KMS-11 (cell line): Measurements from ENCODE around the gene AGAP3.

ENCODE experiments used
- H2AFZ ChIP-seq: fragments of 200-600 bp; sonication (generic); 2 replicates; pipeline ENCODE4 v1.6.1; 2016; ENCODE audit warnings: antibody characterized with exemption, mixed run types, low read depth
- H3K27ac ChIP-seq: fragments of 200-600 bp; sonication (generic); 2 replicates; pipeline ENCODE4 v1.6.1; 2016; ENCODE audit warnings: mild to moderate bottlenecking, mixed run types
- H3K27me3 ChIP-seq: fragments of 200-600 bp; sonication (generic); 2 replicates; pipeline ENCODE4 v1.6.1; 2017; ENCODE audit warnings: mild to moderate bottlenecking, low read depth, mixed run types, moderate library complexity; ENCODE audit not compliant: insufficient read depth
- H3K36me3 ChIP-seq: fragments of 200-600 bp; sonication (generic); 2 replicates; pipeline ENCODE4 v1.6.1; 2017; ENCODE audit warnings: mild to moderate bottlenecking, mixed run types; ENCODE audit not compliant: insufficient read depth
- H3K4me1 ChIP-seq: fragments of 200-600 bp; sonication (generic); 2 replicates; pipeline ENCODE4 v1.6.1; 2016; ENCODE audit warnings: mild to moderate bottlenecking, low read depth, mixed run types; ENCODE audit not compliant: poor library complexity, severe bottlenecking
- H3K4me2 ChIP-seq: fragments of 200-600 bp; sonication (generic); 2 replicates; pipeline ENCODE4 v1.7.0; 2016; ENCODE audit warnings: mild to moderate bottlenecking, mixed run types
- H3K4me3 ChIP-seq: fragments of 200-600 bp; sonication (generic); IDR thresholded peaks from 2 replicates; pipeline ENCODE4 v1.6.1; 2017; ENCODE audit warnings: low read depth, low read length, mixed read lengths; ENCODE audit not compliant: insufficient read depth
- H3K79me2 ChIP-seq: fragments of 200-600 bp; sonication (generic); 2 replicates; pipeline ENCODE4 v1.6.1; 2016; ENCODE audit warnings: low read depth, mixed run types; ENCODE audit not compliant: insufficient read depth
- H3K9ac ChIP-seq: fragments of 200-600 bp; sonication (generic); 2 replicates; pipeline ENCODE4 v1.6.1; 2016; ENCODE audit warnings: mild to moderate bottlenecking, mixed run types
- H4K20me1 ChIP-seq: fragments of 200-600 bp; sonication (generic); 2 replicates; pipeline ENCODE4 v1.6.1; 2016; ENCODE audit warnings: mild to moderate bottlenecking, mixed run types; ENCODE audit not compliant: insufficient read depth
- CTCF ChIP-seq: fragments of 200-600 bp; sonication (generic); conservative IDR thresholded peaks from 2 replicates; pipeline ENCODE4 v1.6.1; 2017; ENCODE audit warnings: low read depth, mild to moderate bottlenecking, antibody characterized with exemption, low read length, moderate library complexity, mixed read lengths

The AGAP3 gene

GRCh38 chr7:151099486-151100211, 13.4 kb downstream of the AGAP3 start:
- H3K4me2 ChIP-seq, result no peak overlapping the region
- H3K27ac ChIP-seq, result no peak overlapping the region
- no peaks in the 10 kb centered on the region for H3K4me1 ChIP-seq
- no peak overlapping the region for H3K9ac ChIP-seq
- TF ChIP-seq CTCF, result no peak
- H4K20me1 ChIP-seq, result peaks cover 18% of the 10 kb centered on the region
- no peak overlapping the region for H2AFZ ChIP-seq
- H3K27me3 ChIP-seq, result no peaks in the 10 kb centered on the region
- H3K4me3 ChIP-seq, result no peak overlapping the region
- no peaks in the 10 kb centered on the region for H3K36me3 ChIP-seq
- H3K79me2 ChIP-seq, result peaks cover 81% of the 10 kb centered on the region

GRCh38 chr7:151100921-151101320, 14.6 kb downstream of the AGAP3 start:
- H3K36me3 ChIP-seq, result no peaks in the 10 kb centered on the region; the same call in 1 of the 2 replicates
- H3K4me3 ChIP-seq, result no peak overlapping the region
- H3K27me3 ChIP-seq, result no peaks in the 10 kb centered on the region
- no peak for TF ChIP-seq CTCF
- no peak overlapping the region for H3K9ac ChIP-seq
- H3K4me1 ChIP-seq, result no peaks in the 10 kb centered on the region
- H3K27ac ChIP-seq, result no peak overlapping the region
- peaks cover 15% of the 10 kb centered on the region; the same call in 1 of the 2 replicates for H4K20me1 ChIP-seq
- no peak overlapping the region for H3K4me2 ChIP-seq
- peaks cover 69% of the 10 kb centered on the region for H3K79me2 ChIP-seq
- H2AFZ ChIP-seq, result no peak overlapping the region

- no peaks in the 10 kb centered on the region for H3K27me3 ChIP-seq
- no peak overlapping the region for H2AFZ ChIP-seq
- H3K4me2 ChIP-seq, result no peak overlapping the region
- H4K20me1 ChIP-seq, result peaks cover 15% of the 10 kb centered on the region; the same call in 1 of the 2 replicates
- H3K4me1 ChIP-seq, result no peaks in the 10 kb centered on the region
- no peak overlapping the region for H3K9ac ChIP-seq
- no peak overlapping the region for H3K4me3 ChIP-seq
- no peak overlapping the region for H3K27ac ChIP-seq
- TF ChIP-seq CTCF, result no peak
- H3K79me2 ChIP-seq, result peaks cover 60% of the 10 kb centered on the region
- no peaks in the 10 kb centered on the region; the same call in 1 of the 2 replicates for H3K36me3 ChIP-seq
These were observed 15.5 kb downstream of the AGAP3 start for GRCh38 chr7:151101621-151102396.

- H4K20me1 ChIP-seq, result peaks cover 13% of the 10 kb centered on the region; the same call in 1 of the 2 replicates
- H3K4me2 ChIP-seq, result no peak overlapping the region
- H3K27me3 ChIP-seq, result no peaks in the 10 kb centered on the region
- H3K79me2 ChIP-seq, result peaks cover 50% of the 10 kb centered on the region
- TF ChIP-seq CTCF, result no peak
- H3K36me3 ChIP-seq, result no peaks in the 10 kb centered on the region; the same call in 1 of the 2 replicates
- no peak overlapping the region for H2AFZ ChIP-seq
- no peak overlapping the region for H3K27ac ChIP-seq
- no peak overlapping the region for H3K9ac ChIP-seq
- no peaks in the 10 kb centered on the region for H3K4me1 ChIP-seq
- no peak overlapping the region for H3K4me3 ChIP-seq
These were observed 16.7 kb downstream of the AGAP3 start for GRCh38 chr7:151102991-151103390.
